Transverse colon (tissue), 4 donors: ENCODE measurements around the gene EYS.

Experiments
- POLR2AphosphoS5 ChIP-seq, 3 donors: sonication (generic); formaldehyde crosslinking; IDR thresholded peaks; one replicate each; pipeline ENCODE4 v1.6.1; 2016; ENCODE audit warnings: antibody characterized with exemption in 3 of 3
- TF ChIP-seq, protein P1 (sequence below), 5 experiments: fragments of 200-600 bp in 3 of 5; fragments of 450-650 bp in 2 of 5; sonication (generic) in 3 of 5; IDR thresholded peaks; 1 replicate in 2 of 5; 2 replicates in 3 of 5; pipeline ENCODE4 v1.5.1; 2016 to 2017; ENCODE audit warnings: antibody characterized with exemption in 5 of 5, inconsistent platforms in 3 of 5, mild to moderate bottlenecking in 2 of 5, moderate library complexity in 1 of 5

DNA sequence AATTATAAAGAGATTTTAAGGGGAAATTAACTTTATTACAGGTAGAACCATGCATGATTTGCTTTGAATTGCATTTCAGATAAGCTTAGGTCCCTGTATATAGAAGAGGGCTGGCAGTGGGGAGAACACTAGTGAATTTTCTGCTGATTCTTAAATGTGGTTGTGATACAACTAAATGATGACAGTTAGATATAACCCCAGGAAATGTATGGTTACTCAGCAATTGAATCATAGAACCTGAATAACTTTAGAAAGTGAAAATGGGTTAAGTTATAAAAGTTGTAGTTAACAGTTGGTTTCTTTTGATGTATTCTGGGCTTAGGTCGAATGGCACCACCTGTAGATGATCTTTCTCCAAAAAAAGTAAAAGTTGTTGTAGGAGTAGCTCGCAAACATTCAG is 2001.3 kb downstream of the EYS start:
- TF ChIP-seq, protein P1, sequence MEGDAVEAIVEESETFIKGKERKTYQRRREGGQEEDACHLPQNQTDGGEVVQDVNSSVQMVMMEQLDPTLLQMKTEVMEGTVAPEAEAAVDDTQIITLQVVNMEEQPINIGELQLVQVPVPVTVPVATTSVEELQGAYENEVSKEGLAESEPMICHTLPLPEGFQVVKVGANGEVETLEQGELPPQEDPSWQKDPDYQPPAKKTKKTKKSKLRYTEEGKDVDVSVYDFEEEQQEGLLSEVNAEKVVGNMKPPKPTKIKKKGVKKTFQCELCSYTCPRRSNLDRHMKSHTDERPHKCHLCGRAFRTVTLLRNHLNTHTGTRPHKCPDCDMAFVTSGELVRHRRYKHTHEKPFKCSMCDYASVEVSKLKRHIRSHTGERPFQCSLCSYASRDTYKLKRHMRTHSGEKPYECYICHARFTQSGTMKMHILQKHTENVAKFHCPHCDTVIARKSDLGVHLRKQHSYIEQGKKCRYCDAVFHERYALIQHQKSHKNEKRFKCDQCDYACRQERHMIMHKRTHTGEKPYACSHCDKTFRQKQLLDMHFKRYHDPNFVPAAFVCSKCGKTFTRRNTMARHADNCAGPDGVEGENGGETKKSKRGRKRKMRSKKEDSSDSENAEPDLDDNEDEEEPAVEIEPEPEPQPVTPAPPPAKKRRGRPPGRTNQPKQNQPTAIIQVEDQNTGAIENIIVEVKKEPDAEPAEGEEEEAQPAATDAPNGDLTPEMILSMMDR (IDR thresholded peaks at IDR 0.05): no peak
- TF ChIP-seq POLR2AphosphoS5 (IDR thresholded peaks at IDR 0.05): no peak
